Osteoblast (primary cell): ENCODE data around the gene TACC2. TPM values are rescaled to one million over a fixed set of nuclear protein-coding genes. Genes with fewer than 3 reads are reported as not detected.

Source experiments
- DNase-seq: peaks from one replicate; pipeline ENCODE4 v3.0.0; 2011; ENCODE audit warnings: low spot score, mixed read lengths; ENCODE audit not compliant: insufficient read length; ENCODE audit errors: missing footprints
- H2AFZ ChIP-seq: 2 replicates; pipeline ENCODE4 v1.6.0; 2011; ENCODE audit warnings: mild to moderate bottlenecking, low read length
- H3K27ac ChIP-seq: 2 replicates; pipeline ENCODE4 v1.5.1; 2011; ENCODE audit warnings: mild to moderate bottlenecking, low read depth, low read length, moderate library complexity
- H3K27me3 ChIP-seq: 2 replicates; pipeline ENCODE4 v1.6.0; 2012; ENCODE audit warnings: mild to moderate bottlenecking, control low read depth, inconsistent platforms, low read length, moderate library complexity; ENCODE audit not compliant: insufficient read depth
- H3K36me3 ChIP-seq: 2 replicates; pipeline ENCODE4 v1.5.1; 2011; ENCODE audit warnings: mild to moderate bottlenecking, low read length, control low read depth, moderate library complexity; ENCODE audit not compliant: insufficient read depth
- H3K4me1 ChIP-seq: 2 replicates; pipeline ENCODE4 v1.5.1; 2011; ENCODE audit warnings: mild to moderate bottlenecking, low read length, control low read depth, moderate library complexity; ENCODE audit not compliant: insufficient read depth
- H3K4me2 ChIP-seq: 2 replicates; pipeline ENCODE4 v1.6.0; 2011; ENCODE audit warnings: mild to moderate bottlenecking, low read length; ENCODE audit not compliant: insufficient read depth
- H3K4me3 ChIP-seq: fragments of 200-600 bp; sonication (generic); 3 replicates; pipeline ENCODE4 v1.5.1; 2012; ENCODE audit warnings: mild to moderate bottlenecking, low read length, inconsistent platforms; ENCODE audit not compliant: insufficient read depth
- H3K79me2 ChIP-seq: 2 replicates; pipeline ENCODE4 v1.6.0; 2012; ENCODE audit warnings: mild to moderate bottlenecking, low read length, control low read depth, inconsistent platforms; ENCODE audit not compliant: insufficient read depth
- H3K9me3 ChIP-seq: 2 replicates; pipeline ENCODE4 v1.5.1; 2011; ENCODE audit warnings: low read depth, low read length, control low read depth
- H4K20me1 ChIP-seq: 2 replicates; pipeline ENCODE4 v1.6.0; 2012; ENCODE audit warnings: mild to moderate bottlenecking, low read length, control low read depth; ENCODE audit not compliant: insufficient read depth
- total RNA-seq: library from RNA; depleted of rRNA; stranded (reverse); fragments of >200 nt; gene quantifications from 2 replicates; pipeline ENCODE4 v1.2.3, GENCODE V29; 2012
- TF ChIP-seq, protein P1 (sequence below): IDR thresholded peaks from 2 replicates; pipeline ENCODE4 v1.5.1; 2011; ENCODE audit warnings: mild to moderate bottlenecking, low read depth, low read length, moderate library complexity; ENCODE audit errors: extremely low read depth

Gene TACC2
- total RNA-seq, 1 donor, result 5.8 TPM

DNA sequence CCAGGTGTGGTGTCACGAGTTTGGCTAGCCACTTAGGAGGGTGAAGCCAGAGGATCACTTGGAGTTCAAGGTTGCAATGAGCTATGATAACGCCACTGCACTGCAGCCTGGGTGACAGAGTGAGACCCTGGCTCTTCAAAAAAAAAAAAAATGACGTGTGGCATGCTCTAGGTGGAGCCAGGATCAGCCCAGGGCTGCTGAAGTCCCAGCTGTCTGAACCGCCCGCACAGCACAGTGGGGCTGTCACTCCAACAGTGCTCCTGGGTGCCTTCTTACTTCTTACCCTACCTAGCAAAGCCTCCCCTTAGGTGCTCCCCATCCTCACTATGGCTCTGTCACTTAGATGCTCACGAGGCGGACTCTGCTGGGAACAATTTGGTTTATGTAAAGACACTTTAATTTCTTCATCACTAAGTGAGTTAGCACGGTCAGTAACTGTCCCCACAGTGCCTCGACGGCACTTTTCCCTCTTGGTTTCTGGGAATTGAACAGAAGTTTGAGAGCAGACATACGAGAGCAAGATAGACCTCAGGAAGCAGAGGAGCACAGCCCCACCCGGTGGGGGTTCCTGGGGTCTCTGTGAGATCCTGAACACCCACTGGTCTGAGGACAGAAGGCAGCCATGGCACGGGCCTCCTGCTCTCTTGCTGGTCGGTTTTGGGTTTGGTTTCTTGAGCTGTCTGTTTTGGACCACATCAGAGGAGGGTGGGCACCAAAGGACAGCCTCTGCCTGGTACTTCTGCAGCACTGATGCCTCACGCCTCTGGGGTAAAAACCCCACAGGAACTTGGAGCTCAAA is 215.9 kb downstream of the TACC2 start:
- Histone ChIP-seq H3K79me2 (no peaks in the 10 kb centered on the region), H3K9me3 (no peaks in the 10 kb centered on the region), H3K27me3 (no peaks in the 10 kb centered on the region), H2AFZ (no peak overlapping the region), H3K27ac (no peak overlapping the region), H3K4me3 (no peak overlapping the region), H3K4me1 (no peaks in the 10 kb centered on the region), H3K36me3 (no peaks in the 10 kb centered on the region), H4K20me1 (peaks cover 14% of the 10 kb centered on the region), H3K4me2 (no peak overlapping the region)
- DNase-seq, result no peak
- TF ChIP-seq, protein P1, sequence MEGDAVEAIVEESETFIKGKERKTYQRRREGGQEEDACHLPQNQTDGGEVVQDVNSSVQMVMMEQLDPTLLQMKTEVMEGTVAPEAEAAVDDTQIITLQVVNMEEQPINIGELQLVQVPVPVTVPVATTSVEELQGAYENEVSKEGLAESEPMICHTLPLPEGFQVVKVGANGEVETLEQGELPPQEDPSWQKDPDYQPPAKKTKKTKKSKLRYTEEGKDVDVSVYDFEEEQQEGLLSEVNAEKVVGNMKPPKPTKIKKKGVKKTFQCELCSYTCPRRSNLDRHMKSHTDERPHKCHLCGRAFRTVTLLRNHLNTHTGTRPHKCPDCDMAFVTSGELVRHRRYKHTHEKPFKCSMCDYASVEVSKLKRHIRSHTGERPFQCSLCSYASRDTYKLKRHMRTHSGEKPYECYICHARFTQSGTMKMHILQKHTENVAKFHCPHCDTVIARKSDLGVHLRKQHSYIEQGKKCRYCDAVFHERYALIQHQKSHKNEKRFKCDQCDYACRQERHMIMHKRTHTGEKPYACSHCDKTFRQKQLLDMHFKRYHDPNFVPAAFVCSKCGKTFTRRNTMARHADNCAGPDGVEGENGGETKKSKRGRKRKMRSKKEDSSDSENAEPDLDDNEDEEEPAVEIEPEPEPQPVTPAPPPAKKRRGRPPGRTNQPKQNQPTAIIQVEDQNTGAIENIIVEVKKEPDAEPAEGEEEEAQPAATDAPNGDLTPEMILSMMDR, result no peak

DNA sequence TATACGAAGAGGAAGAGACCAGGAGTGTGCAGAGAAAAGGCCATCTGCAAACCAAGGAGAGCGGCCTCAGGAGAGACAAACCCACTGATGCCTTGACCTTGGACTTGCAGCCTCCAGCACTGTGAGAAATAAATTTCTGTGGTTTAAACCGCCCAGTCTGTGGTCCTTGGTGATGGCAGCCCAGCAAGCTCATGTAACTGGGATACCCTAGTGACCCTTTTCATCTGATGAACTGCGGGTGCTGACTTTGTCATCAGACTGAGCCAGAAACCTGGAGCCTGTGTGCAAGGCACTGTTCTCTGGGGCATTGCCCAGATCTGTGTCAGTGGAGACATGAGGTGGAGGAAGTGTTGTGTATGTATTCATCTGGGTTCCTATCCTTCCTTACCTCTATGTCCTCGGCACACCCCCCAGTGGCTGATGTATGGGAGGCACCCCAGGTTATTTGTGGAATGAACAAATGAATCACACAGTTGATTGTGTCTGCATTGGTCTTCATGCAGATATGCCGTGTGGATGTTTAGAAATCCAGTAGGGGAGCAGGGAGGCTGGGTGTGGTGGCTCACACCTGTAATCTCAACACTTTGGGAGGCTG is 217.6 kb downstream of the TACC2 start:
- Histone ChIP-seq H3K9me3 (no peaks in the 10 kb centered on the region), H3K4me2 (no peak overlapping the region), H3K27ac (no peak overlapping the region), H3K4me3 (no peak overlapping the region), H2AFZ (no peak overlapping the region), H4K20me1 (peaks cover 14% of the 10 kb centered on the region), H3K79me2 (no peaks in the 10 kb centered on the region), H3K27me3 (no peaks in the 10 kb centered on the region), H3K4me1 (no peaks in the 10 kb centered on the region), H3K36me3 (peaks cover 2% of the 10 kb centered on the region)
- TF ChIP-seq, protein P1, result no peak
- no peak for DNase-seq

DNA sequence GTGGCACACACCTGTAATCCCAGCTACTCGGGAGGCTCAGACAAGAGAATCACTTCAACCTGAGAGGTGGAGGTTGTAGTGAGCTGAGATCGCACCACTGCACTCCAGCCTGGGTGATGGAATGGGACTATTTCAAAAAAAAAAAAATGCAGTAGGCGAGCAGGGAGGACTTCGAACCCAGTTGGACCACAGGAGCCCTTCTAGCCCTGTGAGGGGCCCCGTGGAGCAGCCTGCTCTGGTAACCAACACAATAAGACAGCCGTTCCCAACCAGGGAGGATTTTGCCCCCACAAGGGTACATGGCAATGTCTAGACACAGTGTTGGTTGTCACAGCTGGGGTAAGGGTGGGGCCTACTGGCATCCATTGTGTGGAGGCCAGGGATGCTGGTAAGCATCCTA is 218.2 kb downstream of the TACC2 start:
- Histone ChIP-seq H3K4me3 (no peak overlapping the region), H3K36me3 (peaks cover 4% of the 10 kb centered on the region), H4K20me1 (peaks cover 14% of the 10 kb centered on the region), H2AFZ (no peak overlapping the region), H3K4me2 (no peak overlapping the region), H3K79me2 (no peaks in the 10 kb centered on the region), H3K27ac (no peak overlapping the region), H3K9me3 (no peaks in the 10 kb centered on the region), H3K4me1 (no peaks in the 10 kb centered on the region), H3K27me3 (no peaks in the 10 kb centered on the region)
- TF ChIP-seq, protein P1, result no peak
- DNase-seq, result no peak

DNA sequence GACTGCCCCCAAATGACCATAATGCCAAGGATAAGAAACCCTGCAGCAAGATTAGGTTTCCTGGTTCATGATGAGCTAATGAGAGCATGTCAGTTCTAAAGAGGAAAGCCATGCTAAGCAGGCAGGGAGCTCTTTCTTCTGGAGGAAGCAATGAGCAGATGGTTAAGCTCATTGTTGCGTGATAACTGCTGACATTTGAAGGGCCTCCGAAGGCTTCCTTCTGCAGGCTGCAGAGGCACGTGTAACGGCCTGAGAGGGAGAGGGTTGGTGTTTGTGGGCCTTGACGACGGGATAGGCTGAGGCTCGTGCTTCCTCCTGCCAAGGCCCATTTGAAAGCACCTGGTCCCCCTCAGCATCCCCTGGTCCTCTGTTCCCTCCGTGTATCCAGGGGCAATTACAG is 218.6 kb downstream of the TACC2 start:
- Histone ChIP-seq H3K79me2 (no peaks in the 10 kb centered on the region), H3K36me3 (peaks cover 4% of the 10 kb centered on the region), H3K27ac (no peak overlapping the region), H3K4me1 (no peaks in the 10 kb centered on the region), H2AFZ (no peak overlapping the region), H3K4me2 (no peak overlapping the region), H3K4me3 (no peak overlapping the region), H3K27me3 (no peaks in the 10 kb centered on the region), H3K9me3 (no peaks in the 10 kb centered on the region), H4K20me1 (peaks cover 14% of the 10 kb centered on the region)
- DNase-seq, result no peak
- TF ChIP-seq, protein P1, result no peak
